HL-60/S4 (cell line): ENCODE results near the gene ZNF26.
"Not testable (repeated sequence)": the region's sequence is repeated elsewhere in the genome, so short reads cannot be mapped to it uniquely, and the experiment has no call there.

Experiments
- in situ Hi-C: fragments of 300-500 bp; cut with MboI; formaldehyde crosslinking; loops from 2 replicates; pipeline ENCODE4 v1.14.3; 2022; ENCODE audit warnings: low sequenced_read_pairs

ZNF26 gene, protein sequence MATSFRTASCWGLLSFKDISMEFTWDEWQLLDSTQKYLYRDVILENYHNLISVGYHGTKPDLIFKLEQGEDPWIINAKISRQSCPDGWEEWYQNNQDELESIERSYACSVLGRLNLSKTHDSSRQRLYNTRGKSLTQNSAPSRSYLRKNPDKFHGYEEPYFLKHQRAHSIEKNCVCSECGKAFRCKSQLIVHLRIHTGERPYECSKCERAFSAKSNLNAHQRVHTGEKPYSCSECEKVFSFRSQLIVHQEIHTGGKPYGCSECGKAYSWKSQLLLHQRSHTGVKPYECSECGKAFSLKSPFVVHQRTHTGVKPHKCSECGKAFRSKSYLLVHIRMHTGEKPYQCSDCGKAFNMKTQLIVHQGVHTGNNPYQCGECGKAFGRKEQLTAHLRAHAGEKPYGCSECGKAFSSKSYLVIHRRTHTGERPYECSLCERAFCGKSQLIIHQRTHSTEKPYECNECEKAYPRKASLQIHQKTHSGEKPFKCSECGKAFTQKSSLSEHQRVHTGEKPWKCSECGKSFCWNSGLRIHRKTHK

DNA sequence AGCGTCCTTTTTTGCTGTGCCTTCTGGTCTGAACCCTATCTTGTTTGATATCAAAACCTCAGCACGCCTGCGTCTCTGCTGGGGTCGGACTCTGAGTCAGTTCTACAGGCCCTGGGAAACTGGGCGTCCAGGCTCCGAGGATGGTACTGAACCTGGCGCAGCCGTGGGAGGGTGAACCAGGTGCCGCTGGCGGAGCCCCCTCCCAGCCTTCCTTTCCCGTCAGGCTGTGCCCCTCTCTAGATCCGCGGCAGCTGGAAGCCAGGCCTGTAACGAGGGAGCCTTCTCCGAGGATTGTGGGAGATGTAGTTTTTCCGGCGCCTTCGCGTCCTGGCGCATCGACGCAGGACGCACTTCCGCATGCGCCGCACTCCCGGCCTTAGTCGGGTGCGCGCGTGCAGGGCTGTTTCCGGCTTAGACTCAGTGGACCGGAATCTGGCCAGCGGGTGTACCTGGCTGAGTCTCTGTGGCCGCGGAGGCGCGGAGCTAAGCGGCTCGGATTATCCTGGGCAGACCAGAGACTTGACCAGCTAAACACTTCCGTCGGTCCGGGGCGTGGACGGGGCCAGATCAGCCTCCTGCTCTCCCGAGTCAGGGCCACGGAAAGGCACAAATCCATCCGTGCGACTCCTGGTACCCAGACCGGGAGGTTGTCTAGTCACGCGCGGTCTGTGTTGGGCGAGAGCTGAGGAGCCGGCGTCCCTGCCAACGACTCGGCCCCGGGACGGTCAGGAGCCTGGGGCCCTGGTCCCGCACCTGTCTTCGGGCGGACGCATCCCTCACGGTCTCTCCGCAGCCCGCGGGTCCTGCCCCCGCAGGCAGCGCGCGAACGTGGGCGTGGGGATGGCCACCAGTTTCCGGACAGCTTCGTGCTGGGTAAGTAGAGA is at the start of gene ZNF26:
ZNF26 (plus strand) TSS at position 367 of the 884 bp plus-strand sequence; CDS start at position 841, 474 bp downstream.
- in situ Hi-C loops: no loop called here

DNA sequence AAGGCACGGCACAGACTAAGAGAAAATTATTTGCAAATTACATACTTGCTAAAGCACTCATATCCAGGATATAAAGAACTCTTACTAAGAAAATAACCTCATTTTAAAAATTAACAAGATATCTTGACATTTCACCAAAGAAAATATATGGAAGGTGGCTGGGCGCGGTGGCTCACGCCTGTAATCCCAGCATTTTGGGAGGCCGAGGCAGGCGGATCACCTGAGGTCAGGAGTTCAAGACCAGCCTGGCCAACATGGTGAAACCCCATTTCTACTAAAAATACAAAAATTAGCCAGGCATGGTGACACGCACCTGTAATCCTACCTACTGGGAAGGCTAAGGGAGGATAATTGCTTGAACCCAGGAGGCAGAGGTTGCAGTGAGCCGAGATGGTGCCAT is 49.2 kb upstream of the ZNF26 start:
- in situ Hi-C loops: not testable (repeated sequence)

DNA sequence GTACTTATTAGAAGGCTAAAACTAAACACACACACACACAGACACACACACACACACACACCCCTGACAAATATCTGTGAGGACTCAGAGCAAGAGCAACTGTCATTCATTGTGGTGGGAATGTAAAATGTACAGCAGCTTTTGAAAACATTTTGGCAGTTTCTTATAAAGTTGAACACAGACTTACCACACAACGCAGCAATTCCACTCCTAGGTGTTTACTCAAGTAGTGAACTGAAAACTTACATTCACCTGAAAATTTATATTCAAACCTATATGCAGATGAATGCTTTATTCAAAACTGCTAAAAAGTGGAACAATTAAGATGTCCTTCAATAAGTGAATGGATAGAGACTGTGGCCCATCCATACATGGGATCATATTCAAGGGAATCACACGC is 48.7 kb upstream of the ZNF26 start:
- in situ Hi-C loops: no loop called here

DNA sequence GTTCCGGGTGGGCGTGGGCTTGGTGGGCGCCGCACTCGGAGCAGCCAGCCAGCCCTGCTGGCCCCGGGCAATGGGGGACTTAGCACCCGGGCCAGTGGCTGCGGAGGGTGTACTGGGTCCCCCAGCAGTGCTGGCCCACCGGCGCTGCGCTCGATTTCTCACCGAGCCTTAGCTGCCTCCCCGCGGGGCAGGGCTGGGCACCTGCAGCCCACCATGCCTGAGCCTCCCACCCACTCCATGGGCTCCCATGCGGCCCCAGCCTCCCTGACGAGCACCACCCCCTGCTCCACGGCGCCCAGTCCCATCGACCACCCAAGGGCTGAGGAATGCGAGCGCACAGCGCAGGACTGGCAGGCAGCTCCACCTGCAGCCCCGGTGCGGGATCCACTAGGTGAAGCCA is 47.4 kb upstream of the ZNF26 start:
- in situ Hi-C loops: not testable (repeated sequence)

DNA sequence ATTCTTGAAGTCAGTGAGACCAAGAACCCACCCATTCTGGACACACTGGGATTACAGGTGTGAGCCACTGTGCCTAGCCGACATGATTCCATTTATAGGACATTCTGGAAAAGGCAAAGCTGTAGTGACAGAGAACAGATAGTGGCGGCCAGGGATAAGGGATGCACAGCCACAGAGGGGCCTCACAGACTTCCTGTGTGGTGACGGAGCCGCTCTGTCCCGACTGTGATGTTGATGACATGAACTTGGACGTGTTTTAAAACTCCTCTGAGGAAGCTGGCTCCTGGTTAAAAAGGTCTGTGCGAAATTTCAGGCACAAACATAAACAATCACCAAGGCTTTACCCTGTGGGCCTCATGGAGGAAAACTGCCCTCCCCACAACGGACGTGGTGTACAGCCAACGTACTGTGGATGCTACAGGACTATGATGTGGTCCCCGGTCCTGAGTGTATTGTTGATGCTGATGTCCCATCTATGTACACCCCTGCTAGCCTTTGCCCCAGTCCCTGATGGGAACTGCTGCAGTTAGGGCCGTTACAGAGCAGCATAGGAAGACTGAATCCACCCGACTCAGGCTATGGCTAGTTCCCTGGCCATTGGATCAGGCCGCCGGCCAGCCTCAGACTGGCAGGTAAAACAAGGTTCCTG is 46.0 kb upstream of the ZNF26 start:
- in situ Hi-C loops: no loop called here

DNA sequence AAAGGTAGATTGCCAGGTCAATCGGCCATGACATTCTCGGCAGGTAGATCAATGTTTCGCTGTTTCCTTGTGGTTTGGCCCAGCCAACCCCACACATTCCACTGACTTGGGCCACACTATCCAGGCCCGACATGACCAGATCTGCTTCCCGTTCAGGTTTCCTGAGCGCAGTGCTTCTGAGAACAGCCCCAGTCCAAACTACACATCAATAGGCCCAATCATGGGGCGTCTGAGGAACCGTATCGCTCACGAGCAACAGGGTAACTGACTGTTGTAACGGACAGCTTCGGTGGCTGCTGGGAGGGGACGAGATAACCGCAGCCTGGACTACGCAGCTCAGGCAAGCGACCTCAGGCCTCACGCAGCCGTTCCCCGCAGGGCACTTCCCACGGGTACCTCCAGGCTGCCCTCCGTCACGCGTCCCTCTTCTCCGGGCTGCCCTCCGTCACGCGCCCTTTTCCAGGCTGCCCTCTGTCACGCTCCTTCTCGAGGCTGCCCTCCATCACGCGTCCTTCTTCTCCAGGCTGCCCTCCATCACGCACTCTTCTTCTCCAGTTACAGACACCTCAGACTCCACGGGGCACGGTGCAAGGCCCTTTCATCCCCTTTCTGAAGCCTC is 44.7 kb upstream of the ZNF26 start:
- in situ Hi-C loops: no loop called here

DNA sequence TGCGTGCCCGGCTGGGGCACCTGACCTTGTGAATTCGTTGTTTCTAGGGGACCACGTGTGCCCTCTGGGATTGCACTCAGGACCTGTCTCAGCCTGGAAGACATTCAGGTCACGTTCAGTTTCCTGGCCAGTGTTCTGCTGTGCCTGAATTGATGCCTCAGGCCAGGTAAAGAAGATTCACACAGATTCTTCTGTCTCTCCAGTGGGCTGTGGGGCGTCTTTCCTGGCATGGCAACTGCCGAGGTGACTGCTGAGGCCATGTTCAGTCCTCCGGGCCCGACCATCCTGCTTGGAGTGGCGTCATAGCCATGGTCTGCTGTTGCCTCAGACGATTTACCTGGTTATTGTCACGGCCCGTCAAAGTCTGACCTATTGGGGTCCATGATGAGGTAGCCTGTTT is 43.6 kb upstream of the ZNF26 start:
- in situ Hi-C loops: no loop called here

DNA sequence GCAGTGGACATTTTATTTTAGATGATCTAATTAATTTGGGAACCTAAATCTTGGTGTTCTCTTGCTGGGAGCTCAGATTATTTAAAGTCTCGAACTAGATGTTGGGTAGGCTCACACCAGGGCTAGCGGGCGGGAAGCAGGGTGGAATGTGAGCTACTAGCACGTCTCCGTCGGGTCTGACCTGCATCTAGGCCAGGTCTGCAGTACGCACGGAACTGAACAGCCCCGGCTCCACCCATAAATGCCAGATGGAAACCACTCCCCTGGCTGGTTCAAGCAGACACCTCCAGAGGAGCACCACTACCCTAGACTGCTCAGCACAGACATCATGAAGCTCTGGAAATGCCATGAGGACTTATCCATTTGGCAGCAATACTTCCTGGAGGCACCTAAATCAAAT is 40.4 kb upstream of the ZNF26 start:
- in situ Hi-C loops: no loop called here

DNA sequence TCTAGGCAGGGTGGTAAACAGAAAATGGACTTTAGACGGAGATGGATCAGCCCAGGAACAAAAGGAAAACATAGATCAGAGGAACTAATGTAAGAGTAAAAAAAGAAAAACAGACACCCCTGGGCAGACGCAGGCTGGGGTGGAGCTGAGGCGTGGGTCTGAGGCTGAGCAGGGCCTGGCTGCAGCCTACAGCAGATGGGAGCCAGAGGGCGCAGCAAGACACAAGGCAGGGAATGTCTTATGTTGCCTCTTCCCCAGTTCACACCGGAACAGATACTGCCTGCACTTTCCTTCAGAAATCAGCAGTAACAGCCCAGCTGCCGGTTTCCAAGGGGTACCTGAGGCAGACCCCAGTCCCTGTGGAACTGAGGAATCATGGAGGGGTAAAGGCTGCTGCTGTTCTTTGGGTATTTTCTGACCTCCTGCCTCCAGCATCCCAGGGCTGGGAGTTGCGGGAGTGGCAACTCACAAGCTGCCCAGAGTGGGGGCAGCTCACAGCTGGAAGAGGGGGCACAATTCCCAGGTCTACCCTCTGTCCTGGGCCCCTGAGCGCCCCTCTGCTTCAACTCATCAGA is 39.8 kb upstream of the ZNF26 start:
- in situ Hi-C loops: no loop called here

DNA sequence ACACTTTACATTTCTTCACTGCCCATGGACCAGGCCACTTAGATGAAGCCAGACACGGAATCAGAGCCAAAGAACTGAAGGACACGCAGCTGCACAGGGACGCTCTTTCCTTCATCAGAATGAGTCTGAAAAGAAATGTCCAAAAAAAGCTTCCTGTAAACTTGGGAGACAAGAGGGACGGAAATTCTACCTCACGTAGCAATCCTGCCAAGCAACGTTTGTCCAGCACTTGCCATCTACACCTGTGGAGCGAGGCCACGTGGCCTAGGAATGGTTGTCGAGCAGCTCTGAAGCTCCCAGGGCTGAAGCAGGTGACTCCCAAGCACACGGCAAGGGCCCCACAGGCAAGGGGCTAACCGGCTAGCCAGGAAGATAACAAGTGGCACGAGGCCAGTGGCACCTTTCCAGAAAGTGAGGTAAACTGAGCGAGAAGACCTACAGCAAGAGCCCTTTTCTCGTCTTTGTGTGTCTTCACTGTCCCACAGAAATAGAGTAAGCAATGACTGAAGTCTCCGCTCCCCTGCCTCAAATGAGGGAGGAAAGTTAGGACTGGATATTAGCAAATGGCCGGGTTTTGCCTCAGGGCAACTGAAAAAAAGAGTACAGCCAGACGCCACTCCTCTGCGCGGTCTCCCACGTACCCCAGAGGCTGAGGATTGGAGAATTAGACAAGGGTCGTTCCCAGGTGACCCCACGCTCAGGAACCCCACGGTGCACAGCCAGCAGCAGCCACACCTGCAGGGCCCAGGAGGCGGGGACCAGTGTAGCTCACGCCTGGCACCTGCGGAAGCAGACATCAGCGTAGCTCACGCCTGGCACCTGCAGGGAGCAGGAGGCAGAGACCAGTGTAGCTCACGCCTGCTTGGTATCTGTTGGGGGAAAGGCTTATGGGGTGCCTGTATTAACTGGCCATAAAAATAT is 37.8 kb upstream of the ZNF26 start:
- in situ Hi-C loops: no loop called here

DNA sequence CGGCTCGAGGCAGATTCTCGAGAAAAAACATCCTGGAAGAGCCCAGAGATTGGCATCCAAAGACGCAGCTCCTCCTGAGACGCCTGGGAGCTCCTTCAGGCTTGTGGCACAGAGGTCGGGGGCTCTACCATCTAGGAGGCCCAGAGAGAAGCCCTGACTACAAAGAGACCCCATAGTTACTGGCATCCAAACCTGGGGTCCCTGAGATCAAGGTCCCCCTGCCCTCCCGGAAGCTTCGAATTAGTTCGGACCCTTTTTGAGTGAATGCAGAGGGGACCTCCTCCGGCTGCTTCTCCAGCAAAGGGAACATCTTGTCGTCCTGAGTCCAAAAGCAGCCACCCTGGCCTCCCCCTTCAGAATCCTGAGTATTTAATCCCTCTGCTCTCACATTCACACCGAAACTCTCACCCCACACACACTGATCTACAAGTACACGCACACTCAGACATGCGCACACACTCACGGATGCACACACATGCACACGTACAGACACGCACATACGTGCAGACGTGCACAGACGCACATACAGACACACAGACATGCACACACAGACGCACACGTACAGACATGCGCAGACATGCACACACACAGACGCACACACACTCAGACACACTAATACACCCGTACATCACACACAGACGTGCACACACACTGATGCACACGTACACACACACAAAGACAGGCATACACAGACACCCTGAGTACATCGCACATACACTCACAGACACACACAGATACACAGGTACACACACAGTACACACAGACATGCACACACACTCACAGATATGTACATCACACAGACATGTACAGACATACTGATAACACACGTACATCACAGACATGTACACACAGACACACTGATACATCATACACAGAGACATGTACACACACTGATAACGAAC is 36.0 kb upstream of the ZNF26 start:
- in situ Hi-C loops: no loop called here

DNA sequence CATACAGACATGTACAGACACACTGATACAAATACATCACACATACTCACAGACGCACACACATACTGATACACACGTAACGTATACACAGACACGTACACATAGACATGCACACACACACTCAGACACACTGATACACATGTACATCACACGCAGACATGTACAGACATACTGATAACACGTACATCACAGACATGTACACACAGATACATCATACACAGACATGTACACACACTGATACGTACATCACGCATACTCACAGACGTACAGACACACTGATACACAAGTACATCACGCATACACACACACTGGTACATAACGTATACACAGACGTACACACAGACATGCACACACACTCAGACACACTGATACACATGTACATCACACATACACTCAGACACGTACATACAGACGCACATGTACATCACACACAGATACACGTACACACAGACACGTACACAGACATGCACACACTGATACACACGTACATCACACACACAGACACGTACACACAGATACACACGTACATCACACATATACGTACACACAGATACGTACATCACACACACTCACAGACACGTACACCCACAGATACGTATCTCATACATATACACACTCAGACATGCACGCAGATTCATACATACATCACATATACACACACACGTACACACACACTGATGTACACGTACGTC is 35.2 kb upstream of the ZNF26 start:
- in situ Hi-C loops: no loop called here

DNA sequence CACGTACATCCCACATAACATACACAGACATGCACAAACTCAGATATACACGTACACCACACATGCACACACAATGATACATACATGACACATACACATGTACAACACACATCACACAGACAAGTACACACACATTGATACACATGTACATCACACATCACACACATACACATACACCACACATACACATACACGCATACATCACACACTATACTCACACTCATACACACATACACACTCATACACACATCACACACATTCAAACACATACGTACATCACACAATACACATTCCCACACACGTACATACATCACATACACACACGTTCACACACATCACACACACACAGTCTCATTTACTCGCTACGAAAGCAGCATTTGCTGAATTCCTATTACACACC is 34.5 kb upstream of the ZNF26 start:
- in situ Hi-C loops: no loop called here

DNA sequence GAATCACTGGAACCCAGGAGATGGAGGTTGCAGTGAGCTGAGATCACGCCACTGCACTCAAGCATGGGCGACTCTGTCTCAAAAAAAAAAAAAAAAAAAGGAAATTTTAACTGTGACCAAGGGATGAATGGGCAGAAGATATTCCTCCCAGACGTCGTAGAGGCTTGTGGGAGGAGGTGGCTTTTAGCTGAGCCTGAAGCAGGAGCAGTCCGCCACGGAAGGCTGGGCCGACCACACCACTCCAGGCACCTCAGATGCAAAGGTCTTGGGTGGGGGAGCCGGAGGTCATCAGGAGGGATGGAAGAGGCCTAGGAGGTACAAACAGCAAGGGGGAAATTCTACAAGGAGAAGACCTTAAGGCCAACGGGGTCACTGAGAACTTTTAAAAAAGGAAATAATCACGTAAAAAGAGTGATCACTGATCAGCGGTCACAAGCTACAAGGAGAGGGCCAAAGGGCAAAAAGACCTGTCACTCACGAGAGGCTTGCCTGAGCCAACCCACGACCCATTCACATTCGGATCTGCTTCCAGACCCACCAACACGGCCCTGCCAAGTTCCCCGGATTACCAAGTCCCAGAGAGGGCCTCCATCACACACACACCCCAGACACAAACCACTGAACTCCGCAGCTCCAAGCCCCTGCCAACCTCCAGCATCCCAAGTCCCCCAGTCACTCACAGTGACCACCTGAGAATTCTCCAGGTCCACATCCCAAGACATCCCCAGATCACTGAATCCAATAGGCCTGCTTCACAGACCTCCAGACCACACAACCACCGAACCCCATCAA is 33.6 kb upstream of the ZNF26 start:
- in situ Hi-C loops: no loop called here

DNA sequence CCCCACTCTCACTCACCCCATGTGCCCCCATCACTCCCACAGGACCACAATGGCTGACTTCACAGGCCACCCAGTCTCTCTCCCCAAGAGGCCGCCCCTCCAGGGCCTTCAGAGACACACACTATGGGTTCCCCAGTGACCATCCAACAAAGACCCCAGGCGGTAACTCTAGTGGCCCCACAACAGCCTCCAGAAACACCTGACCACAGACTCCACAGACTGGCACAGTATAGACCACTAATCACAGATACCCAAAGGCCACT is 33.1 kb upstream of the ZNF26 start:
- in situ Hi-C loops: no loop called here

DNA sequence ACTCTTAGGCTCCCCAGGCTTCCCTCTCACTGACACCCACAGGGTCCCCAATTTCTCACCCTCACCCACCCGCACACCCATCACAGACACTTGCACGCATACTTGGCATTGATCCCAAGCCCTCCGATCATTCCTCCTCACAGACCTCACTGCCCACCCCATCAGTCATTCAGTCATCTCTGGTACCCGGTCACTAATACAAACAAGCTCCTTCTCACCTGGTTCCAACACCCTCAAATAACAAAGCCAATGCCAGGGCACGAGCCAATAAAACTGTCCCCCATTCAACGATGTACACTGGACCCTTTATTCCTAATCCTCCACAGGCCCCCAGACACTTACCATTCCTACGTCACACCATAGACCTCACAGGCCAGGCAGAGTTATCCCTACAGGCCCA is 32.4 kb upstream of the ZNF26 start:
- in situ Hi-C loops: no loop called here

DNA sequence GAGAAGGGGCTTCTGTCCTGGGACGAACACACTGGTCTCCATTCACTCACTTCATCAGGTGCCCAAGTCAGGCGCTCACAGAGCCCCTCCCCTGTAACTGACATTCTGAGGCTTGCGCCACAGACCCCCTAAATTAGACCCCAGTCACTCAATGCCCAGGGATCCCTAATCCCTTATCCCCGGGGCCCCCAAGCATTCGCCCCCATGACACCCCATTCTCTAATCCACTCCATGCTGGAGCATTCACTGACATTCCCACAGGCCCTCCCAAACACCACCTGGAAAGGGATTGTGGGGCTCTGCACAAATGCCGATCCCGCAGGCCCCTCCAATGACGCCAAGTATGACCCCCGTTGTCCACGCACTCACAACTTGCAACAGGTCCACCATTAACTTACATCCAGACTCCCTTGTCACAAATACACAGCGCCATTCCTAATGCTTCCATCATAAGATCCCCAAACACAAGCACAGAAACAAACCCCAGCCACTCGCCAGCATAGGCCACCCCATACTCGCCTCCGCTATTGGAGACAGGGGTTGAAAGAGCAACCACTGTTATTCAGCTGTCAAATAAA is 31.6 kb upstream of the ZNF26 start:
- in situ Hi-C loops: no loop called here
